Spinal cord (tissue), 10 donors: ENCODE measurements around the gene PAX2. TPM values are rescaled to one million over a fixed set of nuclear protein-coding genes. Genes with fewer than 3 reads are reported as not detected.

Source experiments
- DNase-seq, 6 donors: peaks; one replicate each; pipeline versions ENCODE4 v3.0.0 to v3.0.0-alpha.2; 2013 to 2015; ENCODE audit warnings: low spot score in 6 of 6, low read depth in 4 of 6
- H3K27ac ChIP-seq: one replicate; pipeline ENCODE4 v1.5.1; 2013; ENCODE audit warnings: low read depth, low read length, control low read depth
- H3K27me3 ChIP-seq: one replicate; pipeline ENCODE4 v1.6.1; 2013; ENCODE audit warnings: low read length; ENCODE audit not compliant: control insufficient read depth, insufficient read depth
- H3K36me3 ChIP-seq: one replicate; pipeline ENCODE4 v1.6.1; 2013; ENCODE audit warnings: low read length; ENCODE audit not compliant: control insufficient read depth, insufficient read depth
- H3K4me1 ChIP-seq: one replicate; pipeline ENCODE4 v1.6.1; 2013; ENCODE audit warnings: low read length; ENCODE audit not compliant: control insufficient read depth, insufficient read depth
- H3K4me3 ChIP-seq: one replicate; pipeline ENCODE4 v1.5.1; 2013; ENCODE audit warnings: low read depth, low read length, control low read depth
- H3K9me3 ChIP-seq: one replicate; pipeline ENCODE4 v1.6.1; 2013; ENCODE audit warnings: low read length; ENCODE audit not compliant: control insufficient read depth, insufficient read depth
- WGBS: methylation state at CpG from one replicate; pipeline ENCODE4 v1.1.5; 2013; ENCODE audit warnings: missing lambda C conversion rate; ENCODE audit not compliant: insufficient coverage; 5-methylcytosine and 5-hydroxymethylcytosine counted together
- polyA plus RNA-seq, 2 donors: library from polyadenylated mRNA; unstranded; fragments of 120-200 nt; gene quantifications; one replicate each; pipeline ENCODE4 v1.2.1, GENCODE V29; 2013; ENCODE audit not compliant: insufficient read length in 2 of 2
- total RNA-seq, 2 donors: library from RNA; depleted of rRNA in 1 of 2; stranded (reverse); fragments of 120-200 nt in 1 of 2; fragments of >200 nt in 1 of 2; gene quantifications; one replicate each; pipeline versions ENCODE4 v1.2.3 to v1.2.4, GENCODE V29; 2013 to 2014
- donor health status: healthy.

The PAX2 gene
- total and polyA plus RNA-seq, 4 donors: 1.9 to 54.8 (median 29.3) TPM

DNA sequence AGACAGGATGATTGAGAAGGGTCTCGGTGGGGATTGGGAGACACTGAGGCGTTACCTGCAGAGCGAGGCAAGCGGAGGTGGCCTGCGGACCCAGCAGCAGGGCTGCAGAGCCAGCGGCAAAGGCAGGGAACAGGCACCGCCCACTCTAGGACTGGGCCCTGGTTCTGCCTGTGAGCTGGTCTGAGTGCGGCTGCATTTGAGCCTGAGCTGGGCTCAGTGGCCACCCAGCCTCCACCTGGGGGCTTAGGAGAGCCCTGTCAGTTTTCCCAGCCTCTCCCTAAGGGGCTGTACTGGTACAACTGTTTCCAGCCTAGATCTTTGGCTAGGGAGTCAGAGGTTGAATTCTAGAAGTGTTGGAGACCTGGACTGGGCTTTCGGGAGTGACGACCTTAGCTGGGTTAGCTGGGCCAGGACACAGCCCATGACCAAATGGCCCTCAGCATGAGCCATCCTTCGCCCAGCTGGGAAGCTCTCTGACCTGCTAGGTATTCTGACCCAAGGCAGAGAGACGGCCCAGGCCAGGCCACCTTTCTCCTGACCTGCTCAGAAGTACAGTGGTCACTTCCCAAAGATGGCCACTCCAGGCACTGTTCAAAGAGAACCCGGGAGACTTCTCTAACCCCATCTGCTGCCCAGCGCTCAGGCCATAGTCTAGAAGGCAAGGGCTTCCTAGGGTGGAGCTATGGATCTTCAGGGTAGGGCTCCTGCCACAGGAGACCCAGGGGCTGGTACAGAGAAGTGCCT is 64.9 kb downstream of the PAX2 start:
- no peak overlapping the region for H3K27ac ChIP-seq
- H3K36me3 ChIP-seq: peaks cover 14% of the 10 kb centered on the region
- DNase-seq: no peak
- H3K4me1 ChIP-seq: peaks cover 60% of the 10 kb centered on the region
- no peak overlapping the region for H3K4me3 ChIP-seq
- H3K9me3 ChIP-seq: no peaks in the 10 kb centered on the region
- WGBS: 85% methylated on average over 12 of the region's 14 CpGs
- peaks cover 10% of the 10 kb centered on the region for H3K27me3 ChIP-seq

GRCh38 chr10:100810835-100811116 is 65.4 kb downstream of the PAX2 start:
- H3K4me1 ChIP-seq: peaks cover 59% of the 10 kb centered on the region
- H3K4me3 ChIP-seq: no peak overlapping the region
- H3K9me3 ChIP-seq: no peaks in the 10 kb centered on the region
- DNase-seq: peak in 1 of 6 donors; percentile 92
- peaks cover 13% of the 10 kb centered on the region for H3K27me3 ChIP-seq
- 62% methylated on average over 6 of the region's 7 CpGs for WGBS
- H3K27ac ChIP-seq: no peak overlapping the region
- H3K36me3 ChIP-seq: peaks cover 14% of the 10 kb centered on the region

- H3K36me3 ChIP-seq: peaks cover 9% of the 10 kb centered on the region
- 100% methylated on average over 1 of the region's 1 CpG for WGBS
Measured at GRCh38 chr10:100811261-100811660, 65.9 kb downstream of the PAX2 start.

DNA sequence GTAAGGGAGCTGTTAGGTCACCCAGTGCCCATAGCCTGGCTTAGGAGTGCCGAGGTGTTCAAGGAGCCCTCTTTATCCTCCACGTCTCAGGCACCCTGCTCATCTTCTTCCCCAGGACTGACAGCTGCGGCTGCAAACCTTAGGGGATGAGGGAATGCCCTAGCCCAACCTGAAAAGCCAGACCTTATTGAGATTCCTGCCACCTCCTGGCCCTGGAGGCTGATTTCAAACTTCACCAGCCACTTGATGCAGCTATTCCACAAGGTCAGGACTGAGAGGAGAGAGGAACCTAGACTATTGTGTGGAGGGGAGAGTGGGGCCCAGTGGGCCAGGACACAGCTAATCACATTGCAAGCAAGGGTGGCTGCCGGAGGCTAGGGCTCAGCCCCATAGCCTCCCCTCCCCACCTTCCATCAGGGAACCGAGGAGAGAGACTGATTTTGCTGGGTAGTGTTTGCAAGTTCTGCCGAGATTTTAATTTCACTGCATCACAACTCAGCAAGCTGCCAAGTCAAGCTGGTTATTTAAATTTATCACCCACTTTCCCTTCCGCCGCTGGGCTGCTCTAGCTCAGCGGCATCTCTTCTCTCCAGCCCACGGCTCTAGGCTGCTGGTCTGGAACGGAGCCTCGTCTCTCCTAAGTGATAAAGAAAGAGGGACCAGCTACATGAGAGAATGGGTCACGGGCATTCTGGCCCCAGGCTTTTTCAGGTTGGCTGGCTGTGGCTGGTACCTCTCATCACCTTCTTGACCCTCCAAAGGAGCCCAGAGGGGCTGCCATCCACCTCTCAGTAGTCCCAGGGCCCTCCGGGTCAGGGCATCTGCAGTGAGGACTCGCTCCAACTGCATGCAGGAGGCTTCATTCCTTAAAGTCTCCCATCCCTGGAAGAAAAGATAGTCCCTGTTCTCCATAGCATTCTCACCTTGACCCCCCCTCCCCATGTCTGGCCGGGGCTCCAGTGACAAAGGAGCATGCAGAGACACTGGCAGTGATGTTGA is 66.7 kb downstream of the PAX2 start:
- Histone ChIP-seq H3K36me3 (peaks cover 8% of the 10 kb centered on the region), H3K27me3 (peaks cover 17% of the 10 kb centered on the region), H3K9me3 (no peaks in the 10 kb centered on the region), H3K27ac (no peak overlapping the region), H3K4me3 (no peak overlapping the region), H3K4me1 (peaks cover 53% of the 10 kb centered on the region)
- peak in 1 of 6 donors; percentile 79 for DNase-seq
- WGBS: 64% methylated on average over 8 of the region's 16 CpGs

More at GRCh38 chr10:100811261-100811660, 65.9 kb downstream of the PAX2 start:
- Histone ChIP-seq H3K4me3 (no peak overlapping the region), H3K27me3 (peaks cover 17% of the 10 kb centered on the region), H3K4me1 (peaks cover 54% of the 10 kb centered on the region), H3K9me3 (no peaks in the 10 kb centered on the region), H3K27ac (no peak overlapping the region)
- DNase-seq: no peak

DNA sequence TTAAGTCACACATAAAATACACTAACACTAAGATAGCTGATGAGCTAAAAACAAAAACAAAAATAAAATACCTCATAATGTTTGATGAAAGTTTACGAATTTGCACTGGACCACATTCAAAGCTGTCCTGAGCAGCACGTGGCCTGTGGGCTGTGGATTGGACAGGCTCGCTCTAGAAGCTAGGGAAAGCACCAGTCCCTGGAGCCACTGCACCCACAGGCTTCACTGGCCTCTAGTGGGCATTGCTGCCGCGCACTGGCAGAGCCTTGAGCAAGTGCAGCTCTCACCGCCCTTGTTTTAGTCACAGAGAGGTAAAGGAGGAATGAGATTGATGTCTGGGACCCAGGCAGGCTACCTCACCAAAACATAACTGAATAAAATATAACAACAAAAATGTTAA is 67.6 kb downstream of the PAX2 start:
- no peaks in the 10 kb centered on the region for H3K9me3 ChIP-seq
- 75% methylated on average over 2 of the region's 6 CpGs for WGBS
- peak in 1 of 6 donors; percentile 36 for DNase-seq

DNA sequence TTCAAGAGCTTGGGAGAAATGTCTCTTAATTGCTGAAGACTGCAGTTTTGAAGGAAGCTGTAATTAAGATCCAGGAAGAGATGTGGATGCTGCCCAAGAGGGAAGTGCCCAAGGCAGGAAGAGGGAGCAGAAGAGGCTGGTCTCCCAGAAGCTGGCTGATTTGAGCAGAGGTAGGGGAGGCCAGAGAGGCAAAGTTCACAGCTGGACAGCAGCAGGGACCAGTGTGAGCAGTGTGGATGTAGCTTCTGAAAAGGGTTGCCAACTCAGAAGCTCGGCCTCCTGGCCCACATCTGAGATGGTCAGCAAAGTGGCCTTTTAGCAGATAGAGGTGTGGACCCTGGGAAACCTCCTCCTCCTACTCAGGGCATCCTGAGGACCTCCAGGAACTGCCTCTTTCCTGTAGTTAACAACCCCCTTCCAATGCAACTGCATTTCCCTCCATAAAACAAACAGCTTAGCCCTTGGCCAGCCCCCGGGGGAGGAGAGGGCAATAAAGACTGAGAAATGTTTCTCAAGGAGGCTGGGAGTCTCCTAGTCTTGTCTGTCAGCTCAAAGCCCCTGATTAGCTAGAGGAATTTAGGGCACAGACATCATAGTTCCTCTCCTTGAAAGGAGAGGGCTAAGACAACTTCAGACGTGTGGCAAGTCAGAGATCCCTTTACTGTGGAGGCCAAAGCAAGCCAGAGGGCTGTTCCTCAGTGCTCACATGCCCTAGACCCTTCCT is 69.5 kb downstream of the PAX2 start:
- WGBS: 20% methylated on average over 1 of the region's 3 CpGs
- H3K4me1 ChIP-seq: peaks cover 28% of the 10 kb centered on the region
- H3K36me3 ChIP-seq: peaks cover 3% of the 10 kb centered on the region
- H3K27me3 ChIP-seq: peaks cover 6% of the 10 kb centered on the region
- no peak overlapping the region for H3K27ac ChIP-seq
- no peak for DNase-seq
- H3K4me3 ChIP-seq: no peak overlapping the region
- H3K9me3 ChIP-seq: no peaks in the 10 kb centered on the region

More for the DNA sequence above, 67.6 kb downstream of the PAX2 start:
- H3K4me1 ChIP-seq: peaks cover 46% of the 10 kb centered on the region
- H3K27ac ChIP-seq: no peak overlapping the region
- no peak overlapping the region for H3K4me3 ChIP-seq
- H3K27me3 ChIP-seq: peaks cover 11% of the 10 kb centered on the region
- H3K36me3 ChIP-seq: peaks cover 5% of the 10 kb centered on the region

DNA sequence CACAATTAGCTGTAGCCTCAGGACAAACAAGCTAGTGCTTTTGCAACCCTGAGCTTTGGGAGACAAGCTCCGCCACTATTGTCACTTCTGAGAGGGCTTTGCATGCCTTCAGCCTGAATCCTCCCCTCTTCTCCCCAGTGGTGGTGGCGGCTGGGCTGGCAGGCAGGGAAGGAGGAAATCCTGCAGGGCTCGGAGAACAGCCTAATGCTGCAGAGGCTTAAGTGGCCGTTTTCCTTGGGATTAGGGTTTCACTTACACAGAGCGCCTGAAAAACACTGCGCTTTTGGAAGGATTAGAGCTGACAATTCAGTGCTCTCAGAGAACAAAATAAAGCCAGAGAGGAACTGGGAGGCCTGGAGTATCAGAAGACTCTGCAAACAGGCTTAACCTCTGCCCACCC is 71.3 kb downstream of the PAX2 start:
- Histone ChIP-seq H3K27me3 (peaks cover 6% of the 10 kb centered on the region), H3K9me3 (no peaks in the 10 kb centered on the region), H3K27ac (no peak overlapping the region), H3K4me3 (no peak overlapping the region), H3K36me3 (no peaks in the 10 kb centered on the region), H3K4me1 (peaks cover 16% of the 10 kb centered on the region)
- peak in 1 of 6 donors; percentile 5 for DNase-seq
- 62% methylated on average over 4 of the region's 6 CpGs for WGBS

GRCh38 chr10:100817268-100817839 is 72.0 kb downstream of the PAX2 start:
- WGBS: 78% methylated on average over 3 of the region's 4 CpGs
- no peak overlapping the region for H3K4me3 ChIP-seq
- peaks cover 6% of the 10 kb centered on the region for H3K27me3 ChIP-seq
- no peak overlapping the region for H3K27ac ChIP-seq
- no peaks in the 10 kb centered on the region for H3K36me3 ChIP-seq
- H3K9me3 ChIP-seq: no peaks in the 10 kb centered on the region
- DNase-seq: no peak
- H3K4me1 ChIP-seq: peaks cover 9% of the 10 kb centered on the region

GRCh38 chr10:100819424-100819823 is 74.0 kb downstream of the PAX2 start:
- DNase-seq: no peak
- no peaks in the 10 kb centered on the region for H3K36me3 ChIP-seq
- peaks cover 7% of the 10 kb centered on the region for H3K4me1 ChIP-seq
- no peak overlapping the region for H3K4me3 ChIP-seq
- WGBS: no CpG with 5 or more reads among the region's 6 CpGs
- no peak overlapping the region for H3K27ac ChIP-seq
- no peaks in the 10 kb centered on the region for H3K9me3 ChIP-seq
- H3K27me3 ChIP-seq: peaks cover 21% of the 10 kb centered on the region
